ENCODE results near the gene TSC2. TPM values are rescaled to one million over a fixed set of nuclear protein-coding genes. Genes with fewer than 3 reads are reported as not detected.

TSC2 gene
- polyA plus RNA-seq, 1 donor (not counting 4 experiments of a cell fraction or from before 2014, with no cell fraction given) = 22.6 TPM

DNA sequence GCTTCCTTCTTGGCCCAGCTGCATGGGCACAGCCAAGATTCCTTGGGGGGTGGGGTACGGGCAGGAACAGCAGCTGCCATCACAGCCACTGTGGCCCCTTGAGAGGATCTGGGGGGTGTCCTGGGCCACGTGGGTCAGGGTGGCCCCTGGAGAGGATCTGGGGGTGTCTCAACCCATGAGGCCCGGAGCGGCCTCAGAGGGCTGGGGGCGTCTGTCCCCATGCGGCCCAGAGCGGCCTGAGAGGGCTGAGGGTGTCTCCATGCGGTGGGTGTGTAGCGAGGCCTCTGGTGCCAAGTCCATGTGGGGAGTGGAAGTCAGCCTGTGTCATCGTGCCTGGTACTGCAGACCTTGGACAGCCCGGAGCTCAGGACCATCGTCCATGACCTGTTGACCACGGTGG lies 13.7 kb downstream of the TSC2 start:
- H3K9me1 ChIP-seq (ENCODE audit: control insufficient read depth, extremely low read depth, insufficient read depth, low read length) = no peaks in the 10 kb centered on the region
- no peaks in the 10 kb centered on the region for H3K27me3 ChIP-seq (ENCODE audit: control insufficient read depth, extremely low read depth, insufficient read depth, low read length)
- dilution Hi-C loops (cut with MboI; ENCODE audit: extremely low pct_ligation_motif_present, low sequenced_read_pairs) = no loop called here
- H3K36me3 ChIP-seq (ENCODE audit: control insufficient read depth in 2 of 2, extremely low read depth in 1 of 2, insufficient read depth in 2 of 2, low read length in 2 of 2) = peaks cover 18 to 30% of the 10 kb centered on the region in 2 experiments
- no peaks in the 10 kb centered on the region for H3K4me1 ChIP-seq (ENCODE audit: control insufficient read depth, extremely low read depth, insufficient read depth, low read length)
- no peak overlapping the region for H3K4me2 ChIP-seq (ENCODE audit: control insufficient read depth, extremely low read depth, insufficient read depth, low read depth, low read length)
- H3K9me3 ChIP-seq (ENCODE audit: control insufficient read depth, low read depth, low read length) = no peaks in the 10 kb centered on the region
- no peak overlapping the region for H3K9ac ChIP-seq (ENCODE audit: control insufficient read depth, extremely low read depth, insufficient read depth, low read length)
- H3K4me3 ChIP-seq (ENCODE audit: control insufficient read depth in 2 of 3, extremely low read depth in 1 of 3, insufficient read depth in 2 of 3, low read depth in 1 of 3, low read length in 3 of 3) = no peak overlapping the region
- DNase-seq (ENCODE audit: low read depth, low spot score) = no peak
- H3K79me2 ChIP-seq (ENCODE audit: control insufficient read depth, insufficient read depth, low read length) = no peaks in the 10 kb centered on the region
- TF ChIP-seq EZH2 (IDR thresholded peaks at IDR 0.05; ENCODE audit: low read length) = no peak
- TF ChIP-seq CTCF (optimal IDR thresholded peaks at IDR 0.05 in 1 of 3, IDR thresholded peaks at IDR 0.05 in 1 of 3, conservative IDR thresholded peaks at IDR 0.05 in 1 of 3; ENCODE audit: extremely low read depth in 1 of 3, insufficient read depth in 2 of 3, low read length in 3 of 3) = no peak
- H4K20me1 ChIP-seq (ENCODE audit: control insufficient read depth, extremely low read depth, insufficient read depth, low read length) = peaks cover 4% of the 10 kb centered on the region
- H3K27ac ChIP-seq (ENCODE audit: control insufficient read depth, insufficient read depth, low read length) = no peak overlapping the region
- no peak overlapping the region for H2AFZ ChIP-seq (ENCODE audit: control insufficient read depth, low read length)
- FAIRE-seq = no peak

DNA sequence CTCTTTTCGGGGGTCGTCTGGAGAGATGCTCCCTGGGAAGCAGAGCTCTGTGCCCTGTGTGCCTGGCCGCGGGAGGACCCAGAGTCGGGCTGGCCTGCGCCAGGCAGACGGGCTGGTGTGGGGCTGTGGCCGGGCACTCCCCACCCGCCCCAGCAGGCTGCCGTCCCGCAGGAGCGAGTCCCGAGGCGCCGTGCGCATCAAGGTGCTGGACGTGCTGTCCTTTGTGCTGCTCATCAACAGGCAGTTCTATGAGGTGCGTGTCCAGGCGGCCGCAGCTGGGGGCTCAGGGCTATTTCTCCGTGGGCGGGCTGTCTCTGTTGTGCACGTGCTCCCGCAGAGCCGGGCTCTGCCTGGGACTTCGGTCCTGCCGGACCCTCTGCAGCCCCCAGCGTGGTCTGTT lies 15.0 kb downstream of the TSC2 start:
- FAIRE-seq (no peak), DNase-seq (ENCODE audit: low read depth, low spot score) (no peak)
- Histone ChIP-seq H3K9me3 (ENCODE audit: control insufficient read depth, low read depth, low read length) (no peaks in the 10 kb centered on the region), H3K4me2 (ENCODE audit: control insufficient read depth, extremely low read depth, insufficient read depth, low read depth, low read length) (no peak overlapping the region), H3K27ac (ENCODE audit: control insufficient read depth, insufficient read depth, low read length) (no peak overlapping the region), H3K79me2 (ENCODE audit: control insufficient read depth, insufficient read depth, low read length) (no peaks in the 10 kb centered on the region), H3K9me1 (ENCODE audit: control insufficient read depth, extremely low read depth, insufficient read depth, low read length) (no peaks in the 10 kb centered on the region), H3K4me3 (ENCODE audit: control insufficient read depth in 2 of 3, extremely low read depth in 1 of 3, insufficient read depth in 2 of 3, low read depth in 1 of 3, low read length in 3 of 3) (no peak overlapping the region), H3K36me3 (ENCODE audit: control insufficient read depth in 2 of 2, extremely low read depth in 1 of 2, insufficient read depth in 2 of 2, low read length in 2 of 2) (peaks cover 18 to 29% of the 10 kb centered on the region in 2 experiments), H4K20me1 (ENCODE audit: control insufficient read depth, extremely low read depth, insufficient read depth, low read length) (peaks cover 4% of the 10 kb centered on the region), H2AFZ (ENCODE audit: control insufficient read depth, low read length) (no peak overlapping the region), H3K4me1 (ENCODE audit: control insufficient read depth, extremely low read depth, insufficient read depth, low read length) (no peaks in the 10 kb centered on the region), H3K9ac (ENCODE audit: control insufficient read depth, extremely low read depth, insufficient read depth, low read length) (no peak overlapping the region), H3K27me3 (ENCODE audit: control insufficient read depth, extremely low read depth, insufficient read depth, low read length) (no peaks in the 10 kb centered on the region)
- dilution Hi-C loops (cut with MboI; ENCODE audit: extremely low pct_ligation_motif_present, low sequenced_read_pairs) = no loop called here
- TF ChIP-seq EZH2 (IDR thresholded peaks at IDR 0.05; ENCODE audit: low read length) = no peak
- no peak for TF ChIP-seq CTCF (optimal IDR thresholded peaks at IDR 0.05 in 1 of 3, IDR thresholded peaks at IDR 0.05 in 1 of 3, conservative IDR thresholded peaks at IDR 0.05 in 1 of 3; ENCODE audit: extremely low read depth in 1 of 3, insufficient read depth in 2 of 3, low read length in 3 of 3)

Measured in keratinocyte (primary cell).